ENCODE measurements around the gene MACROD2.

Gene MACROD2

GRCh38 chr20:14643146-14643545, 647.8 kb downstream of the MACROD2 start:
- H3K36me3 Mint-ChIP-seq = no peaks in the 10 kb centered on the region
- no peak overlapping the region for H3K27ac Mint-ChIP-seq
- peaks cover 10% of the 10 kb centered on the region for H3K9me3 Mint-ChIP-seq (ENCODE audit: low read depth)
- no peaks in the 10 kb centered on the region for H3K4me1 Mint-ChIP-seq (ENCODE audit: low read depth)
- no peak overlapping the region for H3K4me3 Mint-ChIP-seq
- H3K27me3 Mint-ChIP-seq = no peaks in the 10 kb centered on the region

GRCh38 chr20:14643556-14643955, 648.2 kb downstream of the MACROD2 start:
- H3K4me1 Mint-ChIP-seq (ENCODE audit: low read depth) = no peaks in the 10 kb centered on the region
- H3K27ac Mint-ChIP-seq = no peak overlapping the region
- no peaks in the 10 kb centered on the region for H3K36me3 Mint-ChIP-seq
- peaks cover 10% of the 10 kb centered on the region for H3K9me3 Mint-ChIP-seq (ENCODE audit: low read depth)
- H3K27me3 Mint-ChIP-seq = no peaks in the 10 kb centered on the region
- no peak overlapping the region for H3K4me3 Mint-ChIP-seq

- H3K9me3 Mint-ChIP-seq (ENCODE audit: low read depth) = peaks cover 10% of the 10 kb centered on the region
- H3K27me3 Mint-ChIP-seq = no peaks in the 10 kb centered on the region
- H3K4me1 Mint-ChIP-seq (ENCODE audit: low read depth) = no peaks in the 10 kb centered on the region
- no peak overlapping the region for H3K27ac Mint-ChIP-seq
- no peaks in the 10 kb centered on the region for H3K36me3 Mint-ChIP-seq
- H3K4me3 Mint-ChIP-seq = no peak overlapping the region
Observed at GRCh38 chr20:14644306-14645097, 649.2 kb downstream of the MACROD2 start.

GRCh38 chr20:14647016-14647415, 651.7 kb downstream of the MACROD2 start:
- Mint-ChIP-seq H3K4me3 (no peak overlapping the region), H3K4me1 (ENCODE audit: low read depth) (no peaks in the 10 kb centered on the region), H3K36me3 (no peaks in the 10 kb centered on the region), H3K27ac (no peak overlapping the region), H3K27me3 (no peaks in the 10 kb centered on the region), H3K9me3 (ENCODE audit: low read depth) (peaks cover 21% of the 10 kb centered on the region)

GRCh38 chr20:14649662-14650061, 654.3 kb downstream of the MACROD2 start:
- Mint-ChIP-seq H3K4me1 (ENCODE audit: low read depth) (no peaks in the 10 kb centered on the region), H3K27me3 (no peaks in the 10 kb centered on the region), H3K36me3 (no peaks in the 10 kb centered on the region), H3K9me3 (ENCODE audit: low read depth) (peaks cover 17% of the 10 kb centered on the region), H3K4me3 (no peak overlapping the region), H3K27ac (no peak overlapping the region)

GRCh38 chr20:14657266-14658005, 662.1 kb downstream of the MACROD2 start:
- H3K27ac Mint-ChIP-seq = no peak overlapping the region
- no peaks in the 10 kb centered on the region for H3K9me3 Mint-ChIP-seq (ENCODE audit: low read depth)
- H3K36me3 Mint-ChIP-seq = no peaks in the 10 kb centered on the region
- no peaks in the 10 kb centered on the region for H3K27me3 Mint-ChIP-seq
- H3K4me1 Mint-ChIP-seq (ENCODE audit: low read depth) = no peaks in the 10 kb centered on the region
- no peak overlapping the region for H3K4me3 Mint-ChIP-seq

GRCh38 chr20:14664101-14664500, 668.8 kb downstream of the MACROD2 start:
- Mint-ChIP-seq H3K4me3 (no peak overlapping the region), H3K27ac (no peak overlapping the region), H3K27me3 (no peaks in the 10 kb centered on the region), H3K36me3 (no peaks in the 10 kb centered on the region), H3K4me1 (ENCODE audit: low read depth) (no peaks in the 10 kb centered on the region), H3K9me3 (ENCODE audit: low read depth) (no peaks in the 10 kb centered on the region)

GRCh38 chr20:14666696-14667095, 671.4 kb downstream of the MACROD2 start:
- H3K36me3 Mint-ChIP-seq = no peaks in the 10 kb centered on the region
- H3K4me3 Mint-ChIP-seq = no peak overlapping the region
- no peaks in the 10 kb centered on the region for H3K9me3 Mint-ChIP-seq (ENCODE audit: low read depth)
- H3K27ac Mint-ChIP-seq = no peak overlapping the region
- H3K27me3 Mint-ChIP-seq = no peaks in the 10 kb centered on the region
- no peaks in the 10 kb centered on the region for H3K4me1 Mint-ChIP-seq (ENCODE audit: low read depth)

- no peaks in the 10 kb centered on the region for H3K27me3 Mint-ChIP-seq
- H3K27ac Mint-ChIP-seq = no peak overlapping the region
- no peaks in the 10 kb centered on the region for H3K36me3 Mint-ChIP-seq
- H3K4me3 Mint-ChIP-seq = no peak overlapping the region
- H3K4me1 Mint-ChIP-seq (ENCODE audit: low read depth) = no peaks in the 10 kb centered on the region
- H3K9me3 Mint-ChIP-seq (ENCODE audit: low read depth) = no peaks in the 10 kb centered on the region
Observed at GRCh38 chr20:14667226-14667625, 671.9 kb downstream of the MACROD2 start.

- peaks cover 9% of the 10 kb centered on the region for H3K9me3 Mint-ChIP-seq (ENCODE audit: low read depth)
Observed at GRCh38 chr20:14672066-14672465, 676.8 kb downstream of the MACROD2 start.

GRCh38 chr20:14673164-14673563, 677.8 kb downstream of the MACROD2 start:
- peaks cover 9% of the 10 kb centered on the region for H3K9me3 Mint-ChIP-seq (ENCODE audit: low read depth)
- H3K4me3 Mint-ChIP-seq = no peak overlapping the region
- H3K27ac Mint-ChIP-seq = no peak overlapping the region
- no peaks in the 10 kb centered on the region for H3K4me1 Mint-ChIP-seq (ENCODE audit: low read depth)
- H3K36me3 Mint-ChIP-seq = no peaks in the 10 kb centered on the region
- no peaks in the 10 kb centered on the region for H3K27me3 Mint-ChIP-seq

More at GRCh38 chr20:14672066-14672465, 676.8 kb downstream of the MACROD2 start:
- H3K36me3 Mint-ChIP-seq = no peaks in the 10 kb centered on the region
- no peaks in the 10 kb centered on the region for H3K4me1 Mint-ChIP-seq (ENCODE audit: low read depth)
- no peak overlapping the region for H3K4me3 Mint-ChIP-seq
- no peaks in the 10 kb centered on the region for H3K27me3 Mint-ChIP-seq
- no peak overlapping the region for H3K27ac Mint-ChIP-seq

GRCh38 chr20:14677455-14677854, 682.1 kb downstream of the MACROD2 start:
- Mint-ChIP-seq H3K9me3 (ENCODE audit: low read depth) (peaks cover 9% of the 10 kb centered on the region), H3K36me3 (no peaks in the 10 kb centered on the region), H3K27ac (no peak overlapping the region), H3K4me3 (no peak overlapping the region), H3K27me3 (no peaks in the 10 kb centered on the region), H3K4me1 (ENCODE audit: low read depth) (no peaks in the 10 kb centered on the region)

- Mint-ChIP-seq H3K4me3 (no peak overlapping the region), H3K27me3 (no peaks in the 10 kb centered on the region), H3K27ac (no peak overlapping the region)
Observed at GRCh38 chr20:14685183-14685582, 689.9 kb downstream of the MACROD2 start.

GRCh38 chr20:14687313-14687712, 692.0 kb downstream of the MACROD2 start:
- Mint-ChIP-seq H3K4me1 (ENCODE audit: low read depth) (no peaks in the 10 kb centered on the region), H3K27me3 (no peaks in the 10 kb centered on the region), H3K27ac (no peak overlapping the region), H3K36me3 (no peaks in the 10 kb centered on the region), H3K4me3 (no peak overlapping the region), H3K9me3 (ENCODE audit: low read depth) (no peaks in the 10 kb centered on the region)

More at GRCh38 chr20:14685183-14685582, 689.9 kb downstream of the MACROD2 start:
- Mint-ChIP-seq H3K9me3 (ENCODE audit: low read depth) (no peaks in the 10 kb centered on the region), H3K4me1 (ENCODE audit: low read depth) (no peaks in the 10 kb centered on the region), H3K36me3 (no peaks in the 10 kb centered on the region)

GRCh38 chr20:14688005-14688404, 692.7 kb downstream of the MACROD2 start:
- H3K36me3 Mint-ChIP-seq = no peaks in the 10 kb centered on the region
- H3K9me3 Mint-ChIP-seq (ENCODE audit: low read depth) = no peaks in the 10 kb centered on the region
- H3K27ac Mint-ChIP-seq = no peak overlapping the region
- H3K4me1 Mint-ChIP-seq (ENCODE audit: low read depth) = no peaks in the 10 kb centered on the region
- H3K27me3 Mint-ChIP-seq = no peaks in the 10 kb centered on the region
- H3K4me3 Mint-ChIP-seq = no peak overlapping the region
